Kidney epithelial cell (primary cell): ENCODE measurements around the gene ARHGEF19. TPM values are rescaled to one million over a fixed set of nuclear protein-coding genes. Genes with fewer than 3 reads are reported as not detected.
A peak's percentile ranks its signal among the peaks of the same experiment; 100 is the strongest.

Experiments
- DNase-seq: peaks from one replicate; pipeline ENCODE4 v3.0.0-alpha.2; 2010; ENCODE audit warnings: low read depth
- H3K27me3 ChIP-seq: 2 replicates; pipeline ENCODE4 v1.6.0; 2011; ENCODE audit warnings: low read length; ENCODE audit not compliant: control insufficient read depth, insufficient read depth
- H3K36me3 ChIP-seq: 2 replicates; pipeline ENCODE4 v1.5.1; 2011; ENCODE audit warnings: low read length; ENCODE audit not compliant: control insufficient read depth, insufficient read depth
- H3K4me3 ChIP-seq: 2 replicates; pipeline ENCODE4 v1.5.1; 2011; ENCODE audit warnings: low read depth, mild to moderate bottlenecking, control low read depth, low read length
- CTCF ChIP-seq: IDR thresholded peaks from 2 replicates; pipeline ENCODE4 v1.5.1; 2011; ENCODE audit warnings: mild to moderate bottlenecking, moderate library complexity, low read length, control low read depth, inconsistent platforms; ENCODE audit not compliant: insufficient read depth, poor library complexity, severe bottlenecking
- total RNA-seq: library from RNA; depleted of rRNA; stranded (reverse); fragments of >200 nt; gene quantifications from 2 replicates; pipeline ENCODE4 v1.2.3, GENCODE V29; 2015

Gene ARHGEF19
- total RNA-seq, 1 donor from 2014 or later: 5.6 TPM

GRCh38 chr1:16242556-16243214 is 30.2 kb upstream of the ARHGEF19 start:
- Histone ChIP-seq H3K4me3 (no peak overlapping the region), H3K36me3 (peaks cover 2% of the 10 kb centered on the region), H3K27me3 (no peaks in the 10 kb centered on the region)
- no peak for TF ChIP-seq CTCF
- DNase-seq: no peak

GRCh38 chr1:16241221-16241708 is 28.8 kb upstream of the ARHGEF19 start:
- no peaks in the 10 kb centered on the region for H3K36me3 ChIP-seq
- no peak for TF ChIP-seq CTCF

GRCh38 chr1:16239972-16240491 is 27.6 kb upstream of the ARHGEF19 start:
- DNase-seq: no peak
- H3K4me3 ChIP-seq: no peak overlapping the region
- H3K27me3 ChIP-seq: no peaks in the 10 kb centered on the region
- no peaks in the 10 kb centered on the region for H3K36me3 ChIP-seq
- TF ChIP-seq CTCF: no peak

More at GRCh38 chr1:16241221-16241708, 28.8 kb upstream of the ARHGEF19 start:
- Histone ChIP-seq H3K27me3 (no peaks in the 10 kb centered on the region), H3K4me3 (no peak overlapping the region)
- DNase-seq: no peak

GRCh38 chr1:16237343-16237830 is 24.9 kb upstream of the ARHGEF19 start:
- TF ChIP-seq CTCF: no peak
- peak overlapping the region; percentile 64 for H3K4me3 ChIP-seq
- no peaks in the 10 kb centered on the region for H3K36me3 ChIP-seq
- no peak for DNase-seq
- H3K27me3 ChIP-seq: no peaks in the 10 kb centered on the region

- H3K36me3 ChIP-seq: no peaks in the 10 kb centered on the region
- peak; percentile 65 for DNase-seq
- H3K4me3 ChIP-seq: peak within 1 kb of the TSS; percentile 64
- no peaks in the 10 kb centered on the region for H3K27me3 ChIP-seq
- TF ChIP-seq CTCF: no peak
Observed at GRCh38 chr1:16236511-16237342, 24.3 kb upstream of the ARHGEF19 start, which contains the start of gene CPLANE2. TSS of gene CPLANE2 (minus strand) at chr1:16237183. CDS start at chr1:16236742, 441 bp downstream.
